Upper lobe of right lung (tissue), 1 donor: Measurements from ENCODE around the gene ILK. TPM values are rescaled to one million over a fixed set of nuclear protein-coding genes. Genes with fewer than 3 reads are reported as not detected.

Experiments
- ATAC-seq: fragments of 200-7000 bp; cut with Tn5 transposase; one replicate; pipeline ENCODE4 v1.9.1; 2020; ENCODE audit warnings: mild to moderate bottlenecking, moderate library complexity
- DNase-seq: peaks from one replicate; pipeline ENCODE4 v3.0.0-alpha.2; 2020
- H3K27ac ChIP-seq: fragments of 200-600 bp; one replicate; pipeline ENCODE4 v1.8.0; 2022
- H3K27me3 ChIP-seq: fragments of 200-600 bp; one replicate; pipeline ENCODE4 v1.8.0; 2022; ENCODE audit warnings: mild to moderate bottlenecking
- H3K36me3 ChIP-seq: fragments of 200-600 bp; one replicate; pipeline ENCODE4 v1.8.0; 2022
- H3K4me1 ChIP-seq: fragments of 200-600 bp; one replicate; pipeline ENCODE4 v1.8.0; 2022
- H3K4me3 ChIP-seq: fragments of 200-600 bp; one replicate; pipeline ENCODE4 v1.8.0; 2022; ENCODE audit warnings: mild to moderate bottlenecking
- H3K9me3 ChIP-seq: fragments of 200-600 bp; one replicate; pipeline ENCODE4 v1.8.0; 2022
- intact Hi-C: fragments of 100-400 bp; cut with DNase I; formaldehyde crosslinking; loops from one replicate; pipeline ENCODE4 v1.11.0; 2022
- total RNA-seq: library from RNA; stranded (reverse); fragmentation: NEBNext Ultra II Directional; extraction: Animal tissue kit (Norgen Biotek cat#: 25700); gene quantifications from one replicate; pipeline ENCODE4 v1.2.1, GENCODE V29; 2021
- TF ChIP-seq, protein P1 (sequence below): fragments of 200-600 bp; IDR thresholded peaks from one replicate; pipeline ENCODE4 v1.8.0; 2022; ENCODE audit warnings: antibody characterized with exemption
- donor health status: DM: no; HTN: yes; CAD: no; lungs with severe emphysema.

Gene ILK
- total RNA-seq, 1 donor from 2014 or later: 148 TPM

DNA sequence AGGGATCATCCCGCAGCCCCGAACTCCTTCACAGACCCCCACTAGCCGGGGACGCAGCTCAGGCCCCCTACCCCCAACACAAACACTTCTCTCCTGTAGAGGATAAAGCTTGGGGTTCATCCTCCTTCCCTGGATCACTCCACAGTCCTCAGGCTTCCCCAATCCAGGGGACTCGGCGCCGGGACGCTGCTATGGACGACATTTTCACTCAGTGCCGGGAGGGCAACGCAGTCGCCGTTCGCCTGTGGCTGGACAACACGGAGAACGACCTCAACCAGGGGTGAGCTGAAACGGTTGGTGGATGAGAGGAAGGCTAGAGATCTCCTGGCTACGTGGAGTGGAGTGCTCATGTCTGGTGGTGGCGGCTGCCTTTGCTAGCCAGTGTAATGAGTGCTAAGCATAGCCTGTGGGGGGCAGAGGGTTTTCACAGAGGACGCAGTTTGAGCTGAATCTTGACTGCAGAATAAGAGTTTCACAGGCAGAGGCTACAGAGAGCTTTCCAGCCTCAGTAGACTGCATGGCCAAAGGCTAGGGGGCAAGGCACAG, 580 bp downstream of the ILK start:
- peak overlapping the region; percentile 81 for H3K27ac ChIP-seq
- H3K36me3 ChIP-seq: peaks cover 41% of the 10 kb centered on the region
- TF ChIP-seq, protein P1, sequence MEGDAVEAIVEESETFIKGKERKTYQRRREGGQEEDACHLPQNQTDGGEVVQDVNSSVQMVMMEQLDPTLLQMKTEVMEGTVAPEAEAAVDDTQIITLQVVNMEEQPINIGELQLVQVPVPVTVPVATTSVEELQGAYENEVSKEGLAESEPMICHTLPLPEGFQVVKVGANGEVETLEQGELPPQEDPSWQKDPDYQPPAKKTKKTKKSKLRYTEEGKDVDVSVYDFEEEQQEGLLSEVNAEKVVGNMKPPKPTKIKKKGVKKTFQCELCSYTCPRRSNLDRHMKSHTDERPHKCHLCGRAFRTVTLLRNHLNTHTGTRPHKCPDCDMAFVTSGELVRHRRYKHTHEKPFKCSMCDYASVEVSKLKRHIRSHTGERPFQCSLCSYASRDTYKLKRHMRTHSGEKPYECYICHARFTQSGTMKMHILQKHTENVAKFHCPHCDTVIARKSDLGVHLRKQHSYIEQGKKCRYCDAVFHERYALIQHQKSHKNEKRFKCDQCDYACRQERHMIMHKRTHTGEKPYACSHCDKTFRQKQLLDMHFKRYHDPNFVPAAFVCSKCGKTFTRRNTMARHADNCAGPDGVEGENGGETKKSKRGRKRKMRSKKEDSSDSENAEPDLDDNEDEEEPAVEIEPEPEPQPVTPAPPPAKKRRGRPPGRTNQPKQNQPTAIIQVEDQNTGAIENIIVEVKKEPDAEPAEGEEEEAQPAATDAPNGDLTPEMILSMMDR: peak; percentile 27
- no peaks in the 10 kb centered on the region for H3K27me3 ChIP-seq
- H3K4me3 ChIP-seq: peak overlapping the region; percentile 60
- no peaks in the 10 kb centered on the region for H3K9me3 ChIP-seq
- intact Hi-C loops: no loop called here
- peak; percentile 47 for ATAC-seq
- DNase-seq: no peak
- peaks cover 49% of the 10 kb centered on the region for H3K4me1 ChIP-seq

DNA sequence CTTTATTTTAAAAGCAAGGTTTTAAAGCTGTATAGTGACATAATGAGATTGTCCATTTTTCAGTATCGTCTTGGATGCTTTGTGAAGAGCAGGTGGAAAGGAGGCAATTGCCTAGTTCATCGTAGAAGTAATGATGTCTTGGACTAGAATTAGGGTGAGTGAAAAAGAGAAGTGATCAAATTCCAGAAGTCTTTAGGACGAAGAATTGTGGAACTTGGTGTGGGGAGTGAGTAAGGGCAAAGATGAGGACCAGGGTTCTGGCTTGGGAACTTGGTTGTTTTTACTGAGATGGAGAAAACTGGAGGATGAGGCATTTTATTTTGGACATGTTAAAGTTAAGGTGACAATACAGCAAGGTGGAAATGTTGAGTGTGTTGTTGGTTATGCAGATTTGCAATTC, 1.2 kb downstream of the ILK start:
- Histone ChIP-seq H3K4me1 (peaks cover 49% of the 10 kb centered on the region), H3K27ac (peak overlapping the region; percentile 81), H3K27me3 (no peaks in the 10 kb centered on the region), H3K4me3 (peak overlapping the region; percentile 60), H3K36me3 (peaks cover 41% of the 10 kb centered on the region), H3K9me3 (no peaks in the 10 kb centered on the region)
- intact Hi-C loops: loop anchor here (5.0 kb wide), 1 partner anchor 78 kb away; the partner anchor contains the start of gene MRPL17
- DNase-seq (no peak), ATAC-seq (no peak)
- TF ChIP-seq, protein P1: no peak

DNA sequence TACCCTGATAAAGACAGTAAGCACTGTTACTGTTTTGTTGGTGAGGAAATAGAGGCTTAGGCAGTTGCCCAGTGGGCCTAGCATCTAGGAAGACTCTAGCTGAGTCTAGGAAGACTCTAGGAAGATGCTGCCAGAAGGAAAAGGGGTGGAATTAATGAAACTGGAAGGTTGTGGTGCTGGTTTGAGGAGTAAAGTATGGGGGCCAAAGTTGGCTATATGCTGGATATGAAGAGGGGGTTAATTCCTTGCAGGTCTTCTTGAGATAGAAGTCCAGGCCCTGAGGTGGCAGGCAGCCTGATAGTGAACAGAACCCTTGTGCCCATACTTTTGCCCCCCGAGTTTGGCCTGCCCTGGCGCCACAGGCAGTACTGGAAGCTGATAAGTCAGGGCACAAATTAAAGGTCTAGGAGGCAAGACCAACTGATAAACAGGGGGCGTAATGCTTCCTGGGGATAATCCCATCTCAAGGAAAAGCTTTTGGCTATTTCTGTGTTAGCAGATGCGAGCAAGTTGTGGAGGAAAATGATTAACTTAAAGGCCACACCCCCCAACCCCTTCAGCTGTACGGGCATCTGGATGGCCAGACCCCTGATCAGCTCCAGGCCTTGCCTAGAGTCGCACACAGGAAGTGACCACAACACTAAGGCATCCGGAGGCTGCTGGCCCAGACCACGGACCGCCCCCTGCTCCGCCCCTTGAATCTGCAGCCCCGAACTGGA, 3.1 kb downstream of the ILK start:
- H3K4me3 ChIP-seq: peak overlapping the region; percentile 60
- intact Hi-C loops: loop anchor here (5.0 kb wide), 1 partner anchor 76 kb away; the partner anchor contains the start of gene MRPL17
- TF ChIP-seq, protein P1: no peak

DNA sequence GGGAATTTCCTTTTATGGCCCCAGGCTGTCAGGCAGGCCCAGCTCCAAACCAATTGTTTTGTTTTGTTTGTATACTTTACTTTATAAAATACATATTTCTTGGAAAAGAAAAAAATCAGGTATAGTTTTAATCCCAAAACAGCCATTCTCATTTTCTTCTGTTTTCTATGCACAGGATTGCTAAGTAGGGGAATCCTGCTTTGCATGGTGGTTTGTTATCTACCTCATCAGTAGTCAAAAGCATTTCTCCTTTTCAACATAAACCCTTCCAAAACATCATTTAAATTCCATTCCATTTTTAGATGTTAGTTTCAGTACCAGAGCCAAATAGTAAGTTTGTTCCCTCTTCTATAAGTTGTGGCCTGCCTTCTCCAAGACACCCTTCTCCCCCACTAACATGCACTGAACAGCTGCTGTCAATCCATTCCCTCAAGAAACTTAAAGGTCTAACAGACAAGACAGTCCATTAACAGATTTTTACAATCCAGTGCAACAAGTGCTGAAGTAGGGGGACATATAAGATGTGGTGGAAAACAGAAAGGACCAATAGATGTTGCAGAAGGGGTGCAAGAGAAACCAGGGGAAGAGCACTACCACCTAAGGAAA, 3.7 kb downstream of the ILK start:
- DNase-seq (no peak), ATAC-seq (no peak)
- H3K36me3 ChIP-seq: peaks cover 36% of the 10 kb centered on the region
- no peaks in the 10 kb centered on the region for H3K27me3 ChIP-seq
- peaks cover 46% of the 10 kb centered on the region for H3K4me1 ChIP-seq
- intact Hi-C loops: loop anchor here (5.0 kb wide), 1 partner anchor 75 kb away; the partner anchor contains the start of gene MRPL17
- peak overlapping the region; percentile 81 for H3K27ac ChIP-seq
- no peaks in the 10 kb centered on the region for H3K9me3 ChIP-seq
- TF ChIP-seq, protein P1: no peak
- H3K4me3 ChIP-seq: peak overlapping the region; percentile 60

More for the DNA sequence above, 3.1 kb downstream of the ILK start:
- H3K4me1 ChIP-seq: peaks cover 53% of the 10 kb centered on the region
- ATAC-seq (peak; percentile 73), DNase-seq (peak; percentile 91)
- H3K27ac ChIP-seq: peak overlapping the region; percentile 81
- no peaks in the 10 kb centered on the region for H3K27me3 ChIP-seq
- H3K9me3 ChIP-seq: no peaks in the 10 kb centered on the region
- peaks cover 39% of the 10 kb centered on the region for H3K36me3 ChIP-seq

DNA sequence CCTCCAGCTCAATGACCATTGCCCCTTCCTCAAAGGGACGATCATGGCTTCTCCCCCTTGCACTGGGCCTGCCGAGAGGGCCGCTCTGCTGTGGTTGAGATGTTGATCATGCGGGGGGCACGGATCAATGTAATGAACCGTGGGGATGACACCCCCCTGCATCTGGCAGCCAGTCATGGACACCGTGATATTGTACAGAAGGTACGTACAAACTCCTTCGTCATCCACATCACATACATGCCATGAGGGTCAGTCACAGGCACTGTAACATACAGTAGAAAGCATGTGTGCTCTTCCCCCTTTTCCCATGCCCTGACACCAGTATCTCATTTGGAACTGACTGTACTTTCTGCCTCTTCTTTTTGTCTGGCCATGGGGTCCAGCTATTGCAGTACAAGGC, 4.4 kb downstream of the ILK start:
- H3K4me1 ChIP-seq: peaks cover 48% of the 10 kb centered on the region
- H3K9me3 ChIP-seq: no peaks in the 10 kb centered on the region
- DNase-seq: no peak
- no peak overlapping the region for H3K4me3 ChIP-seq
- H3K36me3 ChIP-seq: peaks cover 36% of the 10 kb centered on the region
- no peaks in the 10 kb centered on the region for H3K27me3 ChIP-seq
- TF ChIP-seq, protein P1: no peak
- ATAC-seq: no peak
- intact Hi-C loops: loop anchor here (5.0 kb wide), 1 partner anchor 74 kb away; the partner anchor contains the start of gene MRPL17
- peak overlapping the region; percentile 81 for H3K27ac ChIP-seq
